Hematopoietic multipotent progenitor cell treated with erythropoietin and hydrocortisone succinate and interleukin-3 and kit ligand, for 4 days (in vitro differentiated cells): ENCODE results near the gene ORC4.

Source experiments
- DNase-seq: peaks from one replicate; pipeline ENCODE4 v3.0.0-alpha.2; 2015

ORC4 gene

DNA sequence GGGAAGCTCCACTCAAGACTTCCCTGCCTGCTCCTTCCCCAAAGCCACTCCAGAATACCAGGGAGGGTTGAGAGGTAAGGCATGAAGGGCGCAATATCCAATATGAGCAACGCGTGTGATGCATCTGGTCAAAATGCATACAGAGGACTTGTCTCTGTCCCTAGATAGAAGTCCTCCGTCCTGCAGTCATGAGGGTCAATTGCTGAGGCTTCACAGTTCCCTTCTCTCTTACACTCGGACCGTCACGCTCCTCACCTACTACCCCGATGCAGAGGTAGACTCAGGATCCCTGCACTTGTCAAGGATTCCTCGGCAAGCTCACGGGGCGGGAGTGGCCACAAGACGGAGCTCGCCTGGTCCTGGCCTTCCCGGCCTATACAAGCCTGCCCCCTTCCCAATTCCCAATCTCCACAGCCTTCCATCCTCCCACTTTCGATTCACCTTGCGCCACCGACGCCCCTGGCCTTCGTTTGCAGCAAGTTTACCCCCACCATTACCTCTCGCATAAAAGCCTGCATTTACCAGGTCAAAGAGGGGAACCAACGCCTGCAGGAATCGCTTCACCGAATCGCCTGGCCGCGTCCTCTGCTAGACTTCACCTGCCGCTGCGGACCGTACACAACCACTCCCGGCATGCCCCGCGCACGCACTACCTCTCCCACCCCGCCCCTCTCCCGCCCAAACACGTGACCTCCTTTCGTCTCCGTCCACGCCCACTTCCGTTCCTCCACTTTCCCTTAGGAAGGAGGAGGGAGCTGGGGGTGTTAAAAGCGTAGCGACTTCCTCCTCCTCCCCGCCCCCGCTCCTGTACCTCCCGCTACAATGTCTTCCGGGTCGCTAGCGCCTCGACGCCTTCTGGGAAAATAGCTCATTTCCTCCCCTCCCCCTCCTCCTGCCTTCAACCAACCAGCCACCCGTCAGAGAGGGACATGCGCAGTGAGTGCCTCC, at the start of gene ORC4:
TSS of gene ORC4 (minus strand) at position 627 of the 948 bp plus-strand sequence. CDS start 44,779 bp downstream, outside the sequence.
- peak; percentile 100 for DNase-seq

DNA sequence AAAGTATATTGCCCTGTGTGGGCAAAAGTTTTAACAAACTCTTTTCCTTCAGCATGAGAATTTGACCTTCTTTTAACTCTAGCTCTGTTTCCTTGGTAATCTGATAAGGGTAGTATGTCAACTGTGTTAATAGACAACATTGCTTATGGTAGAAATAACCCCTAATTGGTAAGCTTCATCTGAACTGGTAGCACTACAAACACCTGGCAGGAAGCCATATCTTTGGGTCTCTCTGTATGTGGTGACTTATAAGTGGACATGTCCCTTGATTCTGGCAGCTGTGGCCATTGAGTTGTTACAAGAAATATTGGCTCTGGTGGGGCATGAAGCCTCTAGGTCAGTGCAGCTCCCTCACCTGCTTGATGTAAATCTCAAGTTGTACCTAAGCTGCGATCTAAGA, 47.3 kb upstream of the ORC4 start:
- peak; percentile 32 for DNase-seq

DNA sequence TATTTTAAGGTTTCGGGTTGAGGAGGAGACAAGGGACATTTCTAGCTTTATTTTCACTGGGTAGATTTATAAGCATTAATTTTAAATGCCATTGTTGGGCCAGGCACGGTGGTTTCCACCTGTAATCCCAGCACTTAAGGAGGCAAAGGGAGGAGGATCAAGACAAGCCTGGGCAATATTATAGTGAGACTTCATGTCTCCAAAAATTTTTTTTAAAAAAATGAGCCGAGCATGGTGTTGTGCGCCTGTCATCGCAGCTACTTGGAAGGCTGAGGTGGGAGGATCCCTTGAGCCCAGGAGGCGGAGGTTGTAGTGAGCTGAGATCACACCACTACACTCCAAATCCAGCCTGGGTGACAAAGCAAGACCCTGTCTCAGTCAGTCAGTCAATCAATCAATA, 45.4 kb upstream of the ORC4 start:
- no peak for DNase-seq

DNA sequence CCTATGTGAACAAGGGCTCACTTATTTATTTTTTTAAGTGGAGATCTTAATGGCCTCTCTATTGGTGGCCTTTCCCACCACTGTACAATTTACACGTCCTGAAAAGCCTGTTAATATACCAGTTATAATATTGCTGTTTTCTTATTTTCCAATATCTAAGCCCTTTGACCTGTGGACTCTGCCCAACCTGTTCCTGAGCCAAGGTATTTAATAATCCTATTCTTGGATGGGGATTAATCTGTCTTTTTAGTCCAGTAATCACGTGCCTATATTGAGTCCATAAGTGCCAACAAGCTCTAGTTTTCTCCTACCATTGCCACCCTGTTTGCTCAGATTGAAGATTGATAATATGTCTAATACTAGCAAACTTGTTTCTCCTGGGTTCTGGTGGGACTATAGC, 43.1 kb upstream of the ORC4 start:
- no peak for DNase-seq

DNA sequence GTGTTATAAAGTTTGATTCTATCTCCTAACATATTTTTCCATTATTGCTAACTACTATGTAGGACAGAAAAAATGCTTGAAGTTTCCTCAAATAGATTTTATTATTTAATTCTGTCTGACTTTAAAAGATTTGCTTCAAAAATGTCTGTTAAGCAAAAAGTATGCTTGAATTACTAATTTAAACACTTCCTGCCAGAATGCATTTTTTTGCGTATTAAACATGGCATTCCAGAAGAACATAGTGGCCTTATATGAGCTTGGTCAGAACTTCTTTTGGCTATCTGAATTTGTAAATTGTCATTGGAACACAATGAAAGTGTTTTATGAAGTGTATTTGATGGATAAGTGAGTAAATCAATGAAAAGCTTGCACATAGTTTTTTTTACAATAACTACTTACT, 38.1 kb upstream of the ORC4 start:
- no peak for DNase-seq

DNA sequence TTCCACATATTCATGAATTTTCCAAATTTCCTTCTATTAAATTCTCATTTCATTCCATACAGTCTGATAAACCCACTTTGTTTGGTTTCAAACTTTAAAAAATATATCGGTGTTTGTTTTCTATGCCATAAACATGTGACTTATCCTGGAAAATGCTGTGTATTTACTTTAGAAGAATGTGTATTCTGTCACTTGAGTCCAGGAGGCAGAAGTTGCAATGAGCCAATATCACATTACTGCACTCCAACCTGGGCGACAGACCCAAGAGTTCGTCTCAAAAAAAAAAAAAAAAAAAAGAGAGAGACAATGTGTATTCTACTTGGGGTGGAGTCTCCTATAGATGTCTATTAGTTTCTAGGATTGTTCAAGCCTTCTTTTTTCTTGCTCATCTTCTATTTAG, 32.1 kb upstream of the ORC4 start:
- no peak for DNase-seq

DNA sequence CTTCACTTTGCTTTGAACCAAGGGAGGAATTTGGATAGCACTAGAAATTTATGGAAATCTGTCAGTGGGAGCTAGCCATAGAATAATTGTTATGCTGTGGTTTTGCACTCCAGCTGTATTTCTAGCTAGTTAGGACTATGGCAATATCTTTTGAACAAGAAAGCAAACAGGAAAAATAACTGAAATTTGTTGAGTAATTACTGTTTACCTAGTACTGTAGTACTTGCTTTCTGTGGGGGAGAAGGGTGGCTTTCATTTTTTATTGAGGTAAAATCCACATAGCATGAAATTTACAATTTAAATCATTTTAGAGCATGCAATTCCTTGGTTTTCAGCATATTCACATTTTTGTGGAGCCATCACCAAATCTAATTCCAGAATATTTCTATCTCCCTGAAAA, 28.7 kb upstream of the ORC4 start:
- DNase-seq, result no peak

DNA sequence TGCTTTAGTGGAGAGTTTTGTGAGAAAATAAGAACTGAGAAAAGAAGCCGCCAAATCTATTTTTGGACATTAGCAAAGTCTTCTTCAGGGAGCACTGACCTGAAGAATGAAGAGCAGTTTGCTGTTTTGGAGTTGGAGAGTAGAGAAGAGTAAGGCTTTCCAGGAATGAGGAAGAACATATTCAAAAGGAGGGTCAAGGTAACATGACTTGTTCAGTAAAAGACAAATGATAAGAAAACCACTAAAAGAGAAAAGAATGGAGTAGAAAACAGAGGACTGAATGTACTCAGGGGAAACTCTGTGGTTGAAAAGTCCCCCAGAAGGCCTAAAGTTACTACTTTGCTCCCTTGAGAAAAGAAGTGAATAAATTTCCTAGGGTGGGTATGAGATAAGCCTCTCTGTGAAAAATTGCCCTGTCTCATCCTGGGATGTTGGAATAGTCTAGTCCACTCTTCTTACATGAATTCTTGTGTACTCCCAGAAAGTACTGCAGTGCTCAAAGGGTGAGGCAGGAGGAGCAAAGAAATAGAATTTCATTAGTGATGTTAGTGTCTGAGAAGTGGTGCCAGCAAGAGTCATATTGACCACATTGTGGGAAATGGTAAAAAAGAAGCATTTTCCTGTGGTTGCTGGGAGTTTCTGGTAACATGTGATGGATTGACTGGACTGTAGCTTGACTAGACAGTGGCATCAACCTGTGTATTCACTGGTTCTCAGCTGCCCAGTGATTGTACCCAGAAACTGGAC, 28.1 kb upstream of the ORC4 start:
- DNase-seq, result peak; percentile 59

DNA sequence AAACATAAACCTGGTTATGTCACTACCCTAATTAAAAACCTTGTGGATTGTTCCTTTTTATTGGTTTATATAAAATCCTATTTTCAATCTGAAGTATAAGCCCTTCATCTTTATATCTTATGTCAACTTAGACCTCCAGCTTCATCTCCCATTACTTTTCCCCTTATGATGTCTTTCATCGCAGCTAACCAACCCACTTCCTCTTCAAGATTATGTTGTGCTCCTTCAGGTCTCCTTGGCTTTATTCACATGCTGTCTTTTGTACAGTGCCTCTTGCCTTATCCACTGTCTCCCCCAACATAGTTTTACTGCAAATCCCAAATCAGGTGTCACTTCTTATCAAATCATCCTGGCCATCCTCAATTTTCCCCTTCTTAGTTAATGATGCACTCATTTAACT, 26.3 kb upstream of the ORC4 start:
- peak; percentile 49 for DNase-seq

DNA sequence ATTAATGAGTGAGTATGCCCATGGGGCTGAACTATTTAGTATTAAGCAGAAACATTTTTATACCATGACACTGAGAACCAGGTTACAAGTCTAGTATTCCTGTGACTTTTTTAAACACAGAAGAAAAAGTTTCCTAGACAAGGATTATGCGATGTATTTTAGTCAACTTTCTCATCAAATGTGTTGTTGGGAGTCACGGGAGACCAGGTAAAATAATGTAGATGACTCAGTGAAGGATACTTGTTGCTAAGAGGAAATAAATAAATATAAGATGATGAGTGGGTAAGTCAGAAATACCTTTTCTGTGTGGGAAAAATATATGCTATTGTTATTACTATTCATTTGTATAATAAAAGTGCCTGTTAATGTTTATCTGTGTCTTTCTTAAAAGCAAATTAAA, 23.8 kb upstream of the ORC4 start:
- DNase-seq, result no peak

DNA sequence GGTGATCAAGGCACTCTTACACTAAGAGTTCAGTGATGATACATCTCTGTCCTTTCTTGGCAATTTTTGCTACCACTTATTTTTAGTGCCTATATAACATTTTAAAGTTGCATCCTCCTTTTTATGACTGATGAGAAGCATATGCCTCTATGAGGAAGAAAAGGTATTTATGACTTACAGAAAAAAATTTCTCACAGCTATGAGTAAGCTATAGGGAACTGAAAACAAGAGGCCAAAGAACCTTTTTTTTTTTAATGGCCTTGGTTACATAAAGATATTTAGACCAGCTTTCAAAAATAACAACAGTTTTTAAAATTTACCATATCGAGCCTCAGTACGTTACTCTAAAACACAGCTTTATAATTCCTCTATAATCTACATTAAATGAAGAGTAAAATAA, 21.7 kb upstream of the ORC4 start:
- DNase-seq, result no peak

DNA sequence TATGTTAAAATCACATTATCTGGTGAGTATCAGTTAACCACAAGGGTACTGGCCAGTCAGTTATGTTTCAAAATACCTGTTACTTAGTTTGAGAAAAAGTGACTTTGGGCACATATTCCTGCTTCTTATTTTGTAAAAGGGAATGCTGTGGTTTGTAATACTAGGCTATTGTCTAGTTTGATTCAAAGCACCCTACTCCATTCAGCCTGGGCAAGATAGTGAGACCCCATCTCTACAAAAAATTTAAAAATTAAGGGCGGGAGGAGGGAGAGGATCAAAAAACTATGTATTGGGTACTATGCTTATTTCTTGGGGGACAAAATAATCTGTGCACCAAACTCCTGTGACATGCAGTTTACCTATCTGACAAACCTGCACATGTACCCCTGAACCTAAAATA, 19.2 kb upstream of the ORC4 start:
- DNase-seq, result no peak

DNA sequence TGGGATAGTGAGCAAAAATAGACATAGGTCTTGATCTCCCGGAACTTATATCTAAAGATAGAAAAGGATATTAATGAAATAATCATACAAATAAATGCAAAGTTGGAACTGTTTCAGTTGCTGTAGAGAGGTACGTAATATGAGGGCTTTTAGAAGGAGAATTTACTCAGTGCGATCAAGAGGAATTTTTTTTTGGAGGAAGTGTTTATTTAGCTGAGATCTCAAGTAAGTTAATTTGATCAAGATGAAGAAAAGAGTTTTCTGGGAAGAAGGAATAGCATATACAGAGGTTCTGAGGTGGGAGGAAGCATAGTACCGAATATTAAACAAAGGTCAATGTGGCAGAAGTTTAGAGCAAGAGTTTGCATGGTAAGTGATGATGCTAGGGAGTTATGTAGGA, 11.7 kb upstream of the ORC4 start:
- no peak for DNase-seq

DNA sequence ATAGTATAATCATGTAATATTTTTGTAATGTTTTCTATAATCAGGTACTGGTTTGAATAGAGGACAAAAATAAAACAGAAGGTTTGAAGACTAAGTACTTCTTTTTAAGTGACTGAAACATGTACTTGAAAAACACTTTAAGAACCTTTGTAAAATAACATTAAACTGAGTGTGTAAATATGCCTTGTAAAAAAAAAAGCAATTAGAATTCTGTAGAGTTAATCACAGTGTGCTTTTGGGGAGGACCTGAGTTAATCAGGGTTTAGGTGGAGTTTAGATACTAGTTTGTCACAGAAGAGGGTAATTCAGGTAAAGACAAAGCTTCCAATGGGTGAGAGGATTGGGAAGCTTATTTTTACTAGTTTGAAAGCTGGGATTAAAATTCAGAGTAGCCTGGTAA, 10.6 kb upstream of the ORC4 start:
- no peak for DNase-seq

DNA sequence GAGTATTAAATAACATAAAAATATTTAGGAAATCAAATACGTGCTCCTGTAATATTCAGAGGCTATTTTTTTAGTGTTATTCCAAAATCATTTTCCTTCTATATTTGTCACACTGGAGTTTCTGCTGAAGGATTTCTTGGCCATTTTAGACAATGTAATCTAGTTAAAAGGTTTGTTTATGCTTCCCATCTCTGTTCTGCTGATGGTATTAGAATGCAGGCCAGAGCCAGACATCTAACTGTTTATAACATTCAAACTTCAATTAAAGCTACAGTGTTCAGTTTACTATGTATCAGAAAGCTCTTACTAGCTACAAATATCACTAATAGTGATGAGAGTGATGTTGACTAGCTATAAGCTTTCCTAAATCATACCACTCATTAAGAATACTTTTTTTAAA, 8.2 kb upstream of the ORC4 start:
- no peak for DNase-seq

DNA sequence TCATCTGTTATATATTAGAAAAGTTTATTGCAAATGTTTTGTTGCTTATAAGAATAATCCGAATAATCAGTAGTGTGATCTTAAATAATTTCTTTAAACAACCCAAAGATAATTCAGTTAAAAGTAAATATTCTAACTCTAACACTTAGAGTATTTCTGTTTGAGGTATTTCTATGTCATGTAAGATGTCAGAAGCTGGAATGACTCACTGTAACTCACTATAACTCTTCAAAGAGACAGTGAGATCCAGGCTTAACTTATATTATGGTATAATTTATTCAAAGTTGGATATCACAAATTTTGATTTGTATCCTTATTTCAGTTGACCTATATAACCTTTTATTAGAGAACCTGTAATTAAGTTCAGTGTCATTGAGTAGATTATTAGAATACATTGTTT, 7.3 kb upstream of the ORC4 start:
- no peak for DNase-seq

DNA sequence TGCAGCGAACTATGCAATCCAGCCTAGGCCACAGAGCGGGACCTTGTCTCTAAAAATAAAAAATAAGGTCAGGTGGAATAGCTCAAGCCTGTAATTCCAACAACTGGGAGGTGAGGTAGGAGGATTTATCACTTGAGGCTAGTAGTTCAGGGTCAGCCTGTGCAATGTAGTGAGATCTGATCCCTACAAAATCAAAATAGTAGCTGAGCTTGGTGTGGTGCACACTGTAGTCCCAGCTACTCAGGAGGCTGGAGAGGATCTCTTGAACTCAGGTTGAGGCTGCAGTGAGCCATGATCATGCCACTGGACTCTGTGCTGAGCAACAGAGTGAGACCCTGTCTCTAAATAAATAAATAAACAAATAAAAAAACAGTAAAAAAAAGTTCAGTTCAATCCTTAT, 6.0 kb upstream of the ORC4 start:
- DNase-seq, result no peak

DNA sequence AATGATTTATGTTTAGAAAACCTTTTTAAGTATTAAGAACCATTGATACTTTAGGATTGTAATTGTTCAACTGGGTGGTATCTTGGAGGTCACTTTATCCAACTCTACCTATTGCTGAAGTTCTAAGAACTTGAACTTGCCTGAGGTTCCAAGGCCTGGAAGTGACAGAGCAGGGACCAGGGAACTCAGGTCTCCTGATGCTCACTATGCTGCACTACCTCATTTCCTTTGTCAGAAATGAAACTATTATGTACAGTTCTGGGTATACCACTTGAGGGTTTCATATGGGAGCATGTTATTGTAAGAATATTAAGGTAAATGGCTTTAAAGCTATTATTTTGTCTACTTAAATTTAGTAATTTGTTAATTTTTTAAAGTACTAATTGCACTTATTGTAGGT, 3.3 kb upstream of the ORC4 start:
- DNase-seq, result peak; percentile 27

DNA sequence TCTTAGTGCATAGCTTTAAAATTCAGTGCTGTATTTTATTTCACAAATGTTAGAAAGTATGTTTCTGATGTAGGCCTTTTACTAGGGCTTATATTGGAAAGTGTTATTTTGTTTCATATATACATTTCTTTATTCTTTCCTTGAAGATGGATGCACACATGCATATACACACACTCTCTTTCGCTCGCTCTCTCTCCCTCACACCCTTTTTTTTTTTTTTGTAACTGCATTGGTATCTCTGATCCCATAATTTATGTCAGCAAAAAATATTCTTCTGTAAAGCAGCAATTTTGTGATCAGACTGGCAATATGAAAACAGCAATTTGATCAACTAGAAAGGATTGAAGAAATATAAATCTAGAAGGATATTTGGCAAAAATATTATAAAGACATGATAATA, 2.3 kb upstream of the ORC4 start:
- peak; percentile 22 for DNase-seq

DNA sequence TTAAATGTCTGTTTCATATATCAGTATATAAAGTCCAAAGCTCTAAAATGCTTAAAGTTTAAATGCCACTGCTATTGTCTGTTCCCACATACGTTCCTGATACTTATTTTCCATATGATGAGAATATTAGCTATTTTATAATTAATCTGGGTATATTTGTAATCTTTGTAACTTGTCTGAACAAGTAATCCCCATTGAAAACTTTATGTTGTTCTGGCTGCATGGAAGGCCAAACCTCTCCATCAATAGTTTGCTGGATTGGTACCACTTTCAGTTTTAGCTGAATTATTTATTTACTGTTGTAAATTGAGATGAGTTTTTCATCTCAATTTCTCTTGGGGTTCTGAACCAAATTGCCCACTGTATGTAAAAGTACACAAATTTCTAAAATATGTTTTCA, 1.8 kb upstream of the ORC4 start:
- no peak for DNase-seq

DNA sequence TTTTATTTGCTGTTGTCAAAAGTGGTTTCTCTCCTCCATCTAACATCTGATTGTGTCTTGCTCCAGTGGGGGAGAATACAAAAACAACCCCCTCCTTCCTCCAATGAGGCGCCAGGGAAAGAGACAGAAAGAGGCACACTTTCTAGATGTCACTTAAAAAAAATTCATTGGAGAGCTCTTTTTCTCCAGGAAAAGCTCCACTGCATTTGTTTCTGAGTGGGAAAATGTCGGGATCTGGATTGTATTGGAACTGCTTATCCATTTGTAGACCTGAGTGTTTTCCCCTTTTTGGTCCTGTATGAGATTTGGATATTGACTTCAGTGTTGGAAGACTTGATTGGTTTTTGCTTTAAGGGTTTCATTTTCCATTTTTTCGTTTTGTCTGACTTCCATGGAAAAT, 1.3 kb upstream of the ORC4 start:
- no peak for DNase-seq

DNA sequence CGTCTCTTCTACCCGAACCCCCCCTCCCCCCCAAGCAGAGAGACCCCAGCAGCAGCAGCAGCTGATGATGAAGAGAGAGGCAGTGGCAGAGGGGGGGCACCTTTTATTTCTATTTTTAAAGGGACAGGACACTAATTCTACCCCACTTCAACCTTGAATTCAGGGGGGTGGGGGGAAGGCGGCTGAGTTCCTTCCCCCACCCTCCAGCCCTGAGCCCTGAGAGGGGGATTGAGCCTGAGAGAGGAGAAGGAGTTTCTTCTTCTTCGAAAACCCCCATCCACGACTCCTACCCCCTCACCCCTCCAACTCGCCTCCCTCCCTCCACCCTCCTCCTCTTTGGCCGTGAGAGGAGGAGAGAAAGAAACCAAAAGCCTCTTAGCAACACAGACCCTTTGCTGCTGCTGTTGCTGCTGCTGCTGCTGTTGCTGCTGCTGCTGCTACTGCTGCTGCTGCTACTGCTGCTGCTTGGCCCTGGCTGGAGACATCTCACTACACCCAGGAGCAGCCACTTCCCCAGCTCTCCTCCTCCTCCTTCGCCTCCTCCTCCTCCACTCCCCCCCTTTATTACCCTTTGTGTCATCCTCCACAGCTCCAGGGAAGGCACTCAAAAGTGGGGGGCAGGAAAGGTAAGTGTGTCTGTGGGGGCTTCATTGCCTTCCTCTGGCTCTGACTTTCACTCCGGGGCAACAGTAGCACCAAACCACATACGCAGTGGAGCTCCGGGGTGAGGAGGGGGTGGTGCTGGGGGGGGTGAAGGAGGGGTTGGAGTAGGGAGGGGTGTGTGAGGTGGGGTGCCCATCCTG, 723 bp upstream of the ORC4 start, which contains the start of gene MBD5:
TSS of gene MBD5 (plus strand) at position 33 of the 803 bp plus-strand sequence.
- peak; percentile 74 for DNase-seq

DNA sequence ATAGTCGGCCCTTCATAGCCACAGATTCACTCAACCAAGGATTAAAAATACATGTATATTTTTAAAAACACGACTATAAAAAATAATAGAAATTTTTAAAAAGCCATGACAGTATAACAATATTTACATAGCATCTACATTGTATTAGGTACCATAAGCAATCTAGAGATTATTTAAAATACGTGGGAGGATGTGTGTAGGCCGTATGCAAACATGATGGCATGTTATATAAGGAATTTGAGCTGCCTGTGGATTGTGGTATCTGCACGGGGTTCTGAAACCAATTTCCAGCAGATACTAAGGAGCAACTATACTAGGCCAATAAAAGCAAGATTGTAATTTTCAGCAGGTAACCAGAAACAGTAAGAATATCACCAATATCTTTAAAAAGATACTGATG, 5.9 kb downstream of the ORC4 start:
- no peak for DNase-seq
